HEK293 (cell line): ENCODE measurements around the gene SLC15A4.

Experiments used
- CTCF ChIA-PET: fragments of 350-600 bp; formaldehyde crosslinking; extraction: SDS; loops from one replicate; lab custom pipeline; 2021; ENCODE audit warnings: antibody characterized with exemption; lab: Yijun Ruan, JAX
- POLR2A ChIA-PET: fragments of 300-600 bp; formaldehyde crosslinking; extraction: SDS; loops from one replicate; lab custom pipeline; 2020; ENCODE audit warnings: antibody characterized with exemption, inconsistent platforms; lab: Yijun Ruan, JAX
- H3K27ac ChIP-seq: fragments of 200-500 bp; sonication (Bioruptor generic); 2 replicates; pipeline ENCODE4 v1.5.1; 2014; ENCODE audit warnings: low read depth, low read length, control low read depth, inconsistent platforms; ENCODE audit errors: extremely low read depth
- H3K36me3 ChIP-seq, 2 experiments: fragments of 200-500 bp in 1 of 2; sonication (Bioruptor generic) in 1 of 2; 1 replicate in 1 of 2; 2 replicates in 1 of 2; pipeline ENCODE4 v1.5.1; 2014 to 2017; ENCODE audit warnings: inconsistent platforms in 2 of 2, low read length in 2 of 2; ENCODE audit not compliant: control insufficient read depth in 2 of 2, insufficient read depth in 1 of 2
- H3K4me1 ChIP-seq: fragments of 200-500 bp; sonication (Bioruptor generic); 2 replicates; pipeline ENCODE4 v1.5.1; 2014; ENCODE audit warnings: mild to moderate bottlenecking, low read length, inconsistent platforms; ENCODE audit not compliant: control insufficient read depth, insufficient read depth
- H3K4me3 ChIP-seq: 2 replicates; pipeline ENCODE4 v1.5.1; 2011; ENCODE audit warnings: low read depth, mild to moderate bottlenecking, control low read depth, low read length, moderate library complexity
- H3K9me3 ChIP-seq: fragments of 200-500 bp; sonication (Bioruptor generic); 2 replicates; pipeline ENCODE4 v1.5.1; 2014; ENCODE audit warnings: low read depth, low read length, inconsistent platforms; ENCODE audit not compliant: control insufficient read depth, insufficient read depth
- HIC1 ChIP-seq: fragments of 450-650 bp; formaldehyde crosslinking; IDR thresholded peaks from 2 replicates; pipeline ENCODE4 v1.5.1; 2016; ENCODE audit warnings: missing biosample characterization, missing genetic modification characterization
- PBX3 ChIP-seq: sonication (generic); formaldehyde crosslinking; IDR thresholded peaks from 2 replicates; pipeline ENCODE4 v1.8.1; 2022; ENCODE audit warnings: mild to moderate bottlenecking, moderate library complexity, missing genetic modification reagents
- SCRT2 ChIP-seq: fragments of 450-650 bp; formaldehyde crosslinking; IDR thresholded peaks from 2 replicates; pipeline ENCODE4 v1.5.1; 2016; ENCODE audit warnings: missing biosample characterization, missing genetic modification characterization
- ZBTB7A ChIP-seq: fragments of 450-650 bp; formaldehyde crosslinking; IDR thresholded peaks from 2 replicates; pipeline ENCODE4 v1.5.1; 2016; ENCODE audit warnings: low read depth, missing biosample characterization, missing genetic modification characterization
- ZFP41 ChIP-seq: fragments of 450-650 bp; formaldehyde crosslinking; IDR thresholded peaks from 2 replicates; pipeline ENCODE4 v1.5.1; 2016; ENCODE audit warnings: missing biosample characterization, missing genetic modification characterization, borderline replicate concordance
- ZNF132 ChIP-seq: fragments of 450-650 bp; formaldehyde crosslinking; IDR thresholded peaks from 2 replicates; pipeline ENCODE4 v1.5.1; 2017; ENCODE audit warnings: missing biosample characterization, missing genetic modification characterization, borderline replicate concordance
- ZNF239 ChIP-seq: fragments of 450-650 bp; formaldehyde crosslinking; IDR thresholded peaks from 2 replicates; pipeline ENCODE4 v1.5.1; 2016; ENCODE audit warnings: missing biosample characterization, missing genetic modification characterization
- ZNF24 ChIP-seq: fragments of 450-650 bp; formaldehyde crosslinking; IDR thresholded peaks from 2 replicates; pipeline ENCODE4 v1.5.1; 2016; ENCODE audit warnings: missing biosample characterization, missing genetic modification characterization
- ZNF449 ChIP-seq: fragments of 450-650 bp; formaldehyde crosslinking; IDR thresholded peaks from 2 replicates; pipeline ENCODE4 v1.5.1; 2017; ENCODE audit warnings: missing biosample characterization, mild to moderate bottlenecking, missing genetic modification characterization, moderate library complexity
- ZNF501 ChIP-seq: fragments of 450-650 bp; formaldehyde crosslinking; IDR thresholded peaks from 2 replicates; pipeline ENCODE4 v1.5.1; 2016; ENCODE audit warnings: missing biosample characterization, missing genetic modification characterization
- ZNF600 ChIP-seq: fragments of 450-650 bp; formaldehyde crosslinking; IDR thresholded peaks from 2 replicates; pipeline ENCODE4 v1.5.1; 2016; ENCODE audit warnings: missing biosample characterization, missing genetic modification characterization
- ZNF664 ChIP-seq: fragments of 450-650 bp; formaldehyde crosslinking; IDR thresholded peaks from 2 replicates; pipeline ENCODE4 v1.5.1; 2016; ENCODE audit warnings: missing biosample characterization, missing genetic modification characterization
- ZNF843 ChIP-seq: fragments of 450-650 bp; formaldehyde crosslinking; IDR thresholded peaks from 2 replicates; pipeline ENCODE4 v1.5.1; 2016; ENCODE audit warnings: missing biosample characterization, missing genetic modification characterization
- ZSCAN30 ChIP-seq: fragments of 450-650 bp; IDR thresholded peaks from 2 replicates; pipeline ENCODE4 v1.5.1; 2018; ENCODE audit warnings: missing biosample characterization, mild to moderate bottlenecking, missing genetic modification characterization, moderate library complexity
- TF ChIP-seq, protein P1 (sequence below): fragments of 450-650 bp; formaldehyde crosslinking; IDR thresholded peaks from 2 replicates; pipeline ENCODE4 v1.5.1; 2016; ENCODE audit warnings: missing biosample characterization, missing genetic modification characterization

Gene SLC15A4

GRCh38 chr12:128745772-128746689 is 77.7 kb downstream of the SLC15A4 start:
- Histone ChIP-seq H3K27ac (no peak overlapping the region), H3K36me3 (no peaks in the 10 kb centered on the region), H3K4me1 (no peaks in the 10 kb centered on the region), H3K4me3 (no peak overlapping the region), H3K9me3 (no peaks in the 10 kb centered on the region)
- POLR2A ChIA-PET, result no interaction called here
- TF ChIP-seq ZNF24 (tag by site-specific recombination) (no peak), ZNF239 (no peak), ZSCAN30 (no peak), ZNF501 (tag by site-specific recombination) (no peak)
- TF ChIP-seq, protein P1, sequence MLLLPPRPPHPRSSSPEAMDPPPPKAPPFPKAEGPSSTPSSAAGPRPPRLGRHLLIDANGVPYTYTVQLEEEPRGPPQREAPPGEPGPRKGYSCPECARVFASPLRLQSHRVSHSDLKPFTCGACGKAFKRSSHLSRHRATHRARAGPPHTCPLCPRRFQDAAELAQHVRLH (tag by site-specific recombination), result no peak
- CTCF ChIA-PET, result no interaction called here

- no peaks in the 10 kb centered on the region for H3K9me3 ChIP-seq
- no peak overlapping the region for H3K27ac ChIP-seq
- TF ChIP-seq ZNF843 (tag by site-specific recombination) (no peak), SCRT2 (tag by site-specific recombination) (no peak), ZNF132 (tag by site-specific recombination) (no peak), ZNF600 (tag by site-specific recombination) (no peak), ZNF449 (tag by site-specific recombination) (no peak), HIC1 (tag by site-specific recombination) (no peak), ZNF664 (tag by site-specific recombination) (no peak), PBX3 (no peak), ZFP41 (tag by site-specific recombination) (no peak), ZBTB7A (tag by site-specific recombination) (no peak)
- H3K4me3 ChIP-seq, result no peak overlapping the region
- ChIA-PET POLR2A (no interaction called here), CTCF (no interaction called here)
- no peaks in the 10 kb centered on the region for H3K4me1 ChIP-seq
- H3K36me3 ChIP-seq, result no peaks in the 10 kb centered on the region
These were observed 79.8 kb downstream of the SLC15A4 start for GRCh38 chr12:128743916-128744315.
